Kidney epithelial cell (primary cell): ENCODE data around the gene FMO1. TPM values are rescaled to one million over a fixed set of nuclear protein-coding genes. Genes with fewer than 3 reads are reported as not detected.

ENCODE experiments used
- DNase-seq: peaks from one replicate; pipeline ENCODE4 v3.0.0-alpha.2; 2010; ENCODE audit warnings: low read depth
- H3K27me3 ChIP-seq: 2 replicates; pipeline ENCODE4 v1.6.0; 2011; ENCODE audit warnings: low read length; ENCODE audit not compliant: control insufficient read depth, insufficient read depth
- H3K36me3 ChIP-seq: 2 replicates; pipeline ENCODE4 v1.5.1; 2011; ENCODE audit warnings: low read length; ENCODE audit not compliant: control insufficient read depth, insufficient read depth
- H3K4me3 ChIP-seq: 2 replicates; pipeline ENCODE4 v1.5.1; 2011; ENCODE audit warnings: low read depth, mild to moderate bottlenecking, control low read depth, low read length
- CTCF ChIP-seq: IDR thresholded peaks from 2 replicates; pipeline ENCODE4 v1.5.1; 2011; ENCODE audit warnings: mild to moderate bottlenecking, moderate library complexity, low read length, control low read depth, inconsistent platforms; ENCODE audit not compliant: insufficient read depth, poor library complexity, severe bottlenecking
- total RNA-seq: library from RNA; depleted of rRNA; stranded (reverse); fragments of >200 nt; gene quantifications from 2 replicates; pipeline ENCODE4 v1.2.3, GENCODE V29; 2015

FMO1 gene
- total RNA-seq, 1 donor from 2014 or later: not detected

GRCh38 chr1:171212607-171213351, 35.5 kb upstream of the FMO1 start:
- H3K27me3 ChIP-seq: no peaks in the 10 kb centered on the region
- no peak for TF ChIP-seq CTCF
- H3K36me3 ChIP-seq: no peaks in the 10 kb centered on the region
- no peak for DNase-seq
- no peak overlapping the region for H3K4me3 ChIP-seq

- no peak for TF ChIP-seq CTCF
- DNase-seq: no peak
- H3K27me3 ChIP-seq: no peaks in the 10 kb centered on the region
- no peaks in the 10 kb centered on the region for H3K36me3 ChIP-seq
- H3K4me3 ChIP-seq: no peak overlapping the region
Measured at GRCh38 chr1:171213559-171214454, 34.5 kb upstream of the FMO1 start.

GRCh38 chr1:171217658-171218443, 30.4 kb upstream of the FMO1 start:
- no peak for TF ChIP-seq CTCF
- Histone ChIP-seq H3K4me3 (no peak overlapping the region), H3K27me3 (no peaks in the 10 kb centered on the region), H3K36me3 (no peaks in the 10 kb centered on the region)
- DNase-seq: no peak

- no peaks in the 10 kb centered on the region for H3K36me3 ChIP-seq
- no peak for DNase-seq
- no peaks in the 10 kb centered on the region for H3K27me3 ChIP-seq
Measured at GRCh38 chr1:171218661-171219060, 29.6 kb upstream of the FMO1 start.

More at GRCh38 chr1:171218661-171219060, 29.6 kb upstream of the FMO1 start:
- TF ChIP-seq CTCF: no peak
- H3K4me3 ChIP-seq: no peak overlapping the region
